GM12892 (cell line): ENCODE data around the gene CD79B.

Experiments used
- POLR2AphosphoS5 ChIP-seq: IDR thresholded peaks from 2 replicates; pipeline ENCODE4 v1.6.1; 2011; ENCODE audit warnings: low read depth, low read length, control low read depth
- TAF1 ChIP-seq: IDR thresholded peaks from 2 replicates; pipeline ENCODE4 v1.6.1; 2011; ENCODE audit warnings: low read depth, mild to moderate bottlenecking, control low read depth, low read length, borderline replicate concordance

- TF ChIP-seq TAF1 = no peak
- TF ChIP-seq POLR2AphosphoS5 = no peak
These were observed 1.1 kb downstream of the CD79B start for GRCh38 chr17:63930951-63931575.
